Measurements from ENCODE around the gene BMPER. TPM values are rescaled to one million over a fixed set of nuclear protein-coding genes. Genes with fewer than 3 reads are reported as not detected.

BMPER gene
- total and polyA plus RNA-seq, 12 donors, result 0.29 to 1.9 (median 0.85) TPM; not detected in 2

DNA sequence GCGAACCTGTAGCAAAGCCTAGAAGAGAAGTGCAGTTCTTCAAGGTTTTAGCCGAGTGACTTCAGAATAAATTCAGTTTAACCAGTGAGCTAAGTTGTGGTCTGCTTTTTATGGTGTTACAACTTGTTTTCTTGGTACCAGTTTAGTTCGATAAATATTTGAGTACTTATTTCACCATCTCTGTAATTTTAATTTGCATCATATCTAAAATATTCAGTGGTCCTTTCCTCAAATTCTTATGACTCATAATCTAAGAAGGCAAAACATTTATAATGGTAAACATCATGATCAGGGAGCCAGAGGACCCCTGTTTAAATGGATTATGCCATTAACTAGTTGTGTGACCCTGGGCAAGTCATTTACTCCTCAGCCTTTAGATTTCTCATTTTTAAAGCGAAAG, 4.1 kb upstream of the BMPER start:
- H3K36me3 ChIP-seq (replicated peaks in 1 of 2), result no peaks in the 10 kb centered on the region
- peaks cover 25% of the 10 kb centered on the region for H3K27me3 ChIP-seq
- no peak overlapping the region for H3K27ac ChIP-seq
- TF ChIP-seq, protein P1, sequence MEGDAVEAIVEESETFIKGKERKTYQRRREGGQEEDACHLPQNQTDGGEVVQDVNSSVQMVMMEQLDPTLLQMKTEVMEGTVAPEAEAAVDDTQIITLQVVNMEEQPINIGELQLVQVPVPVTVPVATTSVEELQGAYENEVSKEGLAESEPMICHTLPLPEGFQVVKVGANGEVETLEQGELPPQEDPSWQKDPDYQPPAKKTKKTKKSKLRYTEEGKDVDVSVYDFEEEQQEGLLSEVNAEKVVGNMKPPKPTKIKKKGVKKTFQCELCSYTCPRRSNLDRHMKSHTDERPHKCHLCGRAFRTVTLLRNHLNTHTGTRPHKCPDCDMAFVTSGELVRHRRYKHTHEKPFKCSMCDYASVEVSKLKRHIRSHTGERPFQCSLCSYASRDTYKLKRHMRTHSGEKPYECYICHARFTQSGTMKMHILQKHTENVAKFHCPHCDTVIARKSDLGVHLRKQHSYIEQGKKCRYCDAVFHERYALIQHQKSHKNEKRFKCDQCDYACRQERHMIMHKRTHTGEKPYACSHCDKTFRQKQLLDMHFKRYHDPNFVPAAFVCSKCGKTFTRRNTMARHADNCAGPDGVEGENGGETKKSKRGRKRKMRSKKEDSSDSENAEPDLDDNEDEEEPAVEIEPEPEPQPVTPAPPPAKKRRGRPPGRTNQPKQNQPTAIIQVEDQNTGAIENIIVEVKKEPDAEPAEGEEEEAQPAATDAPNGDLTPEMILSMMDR (IDR thresholded peaks at IDR 0.05), result no peak
- no peak for TF ChIP-seq POLR2A (IDR thresholded peaks at IDR 0.05)
- intact Hi-C loops (cut with DNase I), result no loop called here
- WGBS, 4 donors, result 90 to 96% (median 91%) methylated on average over 4 of the region's 4 CpGs
- H3K4me1 ChIP-seq (replicated peaks in 1 of 2), result peaks cover 12 to 18% of the 10 kb centered on the region in 2 donors
- no peak for DNase-seq
- H3K4me3 ChIP-seq, result no peak overlapping the region
- no peaks in the 10 kb centered on the region for H3K9me3 ChIP-seq (replicated peaks in 1 of 3)

DNA sequence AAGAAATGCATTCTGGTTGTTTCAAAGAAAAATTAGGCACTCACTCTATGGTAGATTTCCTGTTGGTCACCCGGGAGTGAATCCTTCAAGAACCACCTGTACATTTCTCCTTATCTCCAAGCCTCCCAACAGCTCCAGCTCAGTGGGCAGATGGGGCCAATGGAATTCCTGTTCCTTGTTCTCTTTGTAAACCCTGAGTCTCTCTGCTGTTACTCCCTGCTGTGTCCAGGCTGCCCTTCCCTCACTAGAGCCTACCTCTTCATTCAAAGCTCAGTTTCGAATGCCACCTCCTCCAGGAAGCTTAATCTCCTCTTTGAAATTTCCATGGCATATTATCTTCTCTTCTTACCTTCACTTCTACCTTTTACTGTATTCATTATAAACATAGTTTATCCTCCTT, 3.5 kb upstream of the BMPER start:
- TF ChIP-seq, protein P1 (IDR thresholded peaks at IDR 0.05), result no peak
- TF ChIP-seq POLR2A (IDR thresholded peaks at IDR 0.05), result no peak
- Histone ChIP-seq H3K9me3 (replicated peaks in 1 of 3) (no peaks in the 10 kb centered on the region), H3K36me3 (replicated peaks in 1 of 2) (no peaks in the 10 kb centered on the region), H3K27me3 (peaks cover 30% of the 10 kb centered on the region), H3K4me3 (no peak overlapping the region), H3K4me1 (replicated peaks in 1 of 2) (peaks cover 12 to 18% of the 10 kb centered on the region in 2 donors), H3K27ac (no peak overlapping the region)
- intact Hi-C loops (cut with DNase I), result no loop called here
- DNase-seq, result no peak
- 43 to 86% (median 70%) methylated on average over 2 of the region's 2 CpGs for WGBS, 4 donors

DNA sequence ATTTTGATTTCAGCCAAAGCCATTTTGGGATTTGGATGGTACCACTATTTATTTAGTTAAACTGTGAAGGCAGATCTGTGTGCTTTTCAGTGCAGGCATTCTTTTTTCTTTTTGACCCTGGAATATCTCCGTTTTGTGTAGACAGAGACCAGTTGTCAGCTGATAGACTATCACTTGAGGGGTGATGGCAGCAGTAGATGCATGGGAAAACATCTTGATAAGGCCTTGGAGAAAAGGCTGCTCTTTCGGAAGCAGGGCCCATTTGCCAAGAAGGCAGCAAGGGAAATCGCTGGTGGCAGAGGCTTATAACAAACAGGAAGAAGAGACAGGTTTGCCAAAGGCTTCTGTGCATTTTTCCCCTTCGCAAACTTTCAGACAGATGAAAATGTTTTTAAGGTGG, 2.6 kb upstream of the BMPER start:
- peaks cover 35% of the 10 kb centered on the region for H3K27me3 ChIP-seq
- no peak overlapping the region for H3K4me3 ChIP-seq
- no peaks in the 10 kb centered on the region for H3K9me3 ChIP-seq (replicated peaks in 1 of 3)
- no peak for DNase-seq
- H3K36me3 ChIP-seq (replicated peaks in 1 of 2), result no peaks in the 10 kb centered on the region
- no peak overlapping the region for H3K27ac ChIP-seq
- TF ChIP-seq, protein P1 (IDR thresholded peaks at IDR 0.05), result no peak
- TF ChIP-seq POLR2A (IDR thresholded peaks at IDR 0.05), result no peak
- 87 to 90% (median 89%) methylated on average over 4 of the region's 4 CpGs for WGBS, 4 donors
- peaks cover 12 to 18% of the 10 kb centered on the region in 2 donors for H3K4me1 ChIP-seq (replicated peaks in 1 of 2)
- intact Hi-C loops (cut with DNase I), result no loop called here

DNA sequence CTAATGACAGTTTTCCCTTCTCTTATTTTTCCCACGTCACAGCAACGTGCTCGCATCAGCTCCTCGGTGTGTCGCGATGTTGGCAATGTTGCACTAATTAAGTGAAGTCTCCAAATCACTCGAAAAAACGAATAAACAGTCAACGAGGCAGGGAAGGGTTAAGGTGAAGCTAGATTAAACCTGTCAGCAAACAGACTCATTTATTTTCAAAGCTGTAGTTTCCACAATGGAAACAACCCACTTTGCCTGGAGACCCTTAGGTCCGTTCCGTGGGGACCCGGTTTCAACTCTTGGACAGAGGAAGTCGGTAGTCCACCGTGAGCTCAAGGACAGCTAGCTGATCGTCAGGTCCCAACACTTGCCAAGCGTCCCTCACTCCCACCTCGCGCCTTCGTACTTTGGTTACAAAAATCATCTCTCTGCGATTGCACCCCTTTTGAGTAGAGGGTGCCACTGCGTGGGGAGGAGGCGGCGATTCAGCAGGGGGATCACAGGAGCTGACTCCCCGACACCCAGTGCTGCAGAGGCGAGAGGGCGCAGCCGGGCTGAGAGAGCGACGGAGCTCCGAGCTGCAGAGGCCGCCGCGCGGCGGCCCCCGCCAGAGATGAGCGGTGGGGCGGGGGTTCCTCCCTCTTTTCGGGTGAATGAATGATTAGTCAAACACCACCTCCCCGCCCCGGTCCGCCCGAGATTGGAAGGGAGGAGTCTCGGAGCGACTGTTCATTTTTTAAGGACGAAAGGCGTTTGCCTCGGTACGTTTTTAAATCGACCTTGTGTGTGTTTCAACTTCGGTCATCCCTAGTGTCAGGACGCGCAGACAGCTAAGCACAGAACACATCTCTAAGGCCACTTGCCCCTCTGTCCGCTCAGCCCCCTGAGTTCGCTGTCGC, 1.3 kb upstream of the BMPER start:
- intact Hi-C loops (cut with DNase I), result no loop called here
- Histone ChIP-seq H3K36me3 (replicated peaks in 1 of 2) (no peaks in the 10 kb centered on the region), H3K4me3 (peak overlapping the region in 2 of 4 donors; percentile 43 to 58), H3K27ac (peak overlapping the region in 1 of 5 donors; percentile 3), H3K4me1 (replicated peaks in 1 of 2) (peaks cover 12 to 18% of the 10 kb centered on the region in 2 donors), H3K27me3 (peaks cover 35% of the 10 kb centered on the region), H3K9me3 (replicated peaks in 1 of 3) (no peaks in the 10 kb centered on the region)
- peak in 3 of 7 donors; percentile 3 to 20 (median 16) for DNase-seq
- WGBS, 4 donors, result 4 to 5% (median 4%) methylated on average over 41 to 56 of the region's 56 CpGs
- TF ChIP-seq POLR2A (IDR thresholded peaks at IDR 0.05), result no peak
- TF ChIP-seq, protein P1 (IDR thresholded peaks at IDR 0.05), result no peak

Measured in adrenal gland (tissue), 12 donors.